DND-41 (cell line): ENCODE data around the gene RNU1-1.
"Not testable (repeated sequence)": the region's sequence is repeated elsewhere in the genome, so short reads cannot be mapped to it uniquely, and the experiment has no call there.

Experiments
- EZH2 ChIP-seq: IDR thresholded peaks from 3 replicates; pipeline ENCODE4 v1.6.1; 2012; ENCODE audit warnings: borderline replicate concordance, low read depth, mild to moderate bottlenecking, moderate library complexity, low read length, inconsistent platforms; ENCODE audit not compliant: severe bottlenecking
- TF ChIP-seq, protein P1 (sequence below): IDR thresholded peaks from 2 replicates; pipeline ENCODE4 v1.5.1; 2012; ENCODE audit warnings: borderline replicate concordance, low read length, moderate library complexity, mild to moderate bottlenecking; ENCODE audit not compliant: poor library complexity, severe bottlenecking; ENCODE audit errors: extremely low read depth

GRCh38 chr1:16521679-16522078, 7.6 kb upstream of the RNU1-1 start:
- TF ChIP-seq, protein P1, sequence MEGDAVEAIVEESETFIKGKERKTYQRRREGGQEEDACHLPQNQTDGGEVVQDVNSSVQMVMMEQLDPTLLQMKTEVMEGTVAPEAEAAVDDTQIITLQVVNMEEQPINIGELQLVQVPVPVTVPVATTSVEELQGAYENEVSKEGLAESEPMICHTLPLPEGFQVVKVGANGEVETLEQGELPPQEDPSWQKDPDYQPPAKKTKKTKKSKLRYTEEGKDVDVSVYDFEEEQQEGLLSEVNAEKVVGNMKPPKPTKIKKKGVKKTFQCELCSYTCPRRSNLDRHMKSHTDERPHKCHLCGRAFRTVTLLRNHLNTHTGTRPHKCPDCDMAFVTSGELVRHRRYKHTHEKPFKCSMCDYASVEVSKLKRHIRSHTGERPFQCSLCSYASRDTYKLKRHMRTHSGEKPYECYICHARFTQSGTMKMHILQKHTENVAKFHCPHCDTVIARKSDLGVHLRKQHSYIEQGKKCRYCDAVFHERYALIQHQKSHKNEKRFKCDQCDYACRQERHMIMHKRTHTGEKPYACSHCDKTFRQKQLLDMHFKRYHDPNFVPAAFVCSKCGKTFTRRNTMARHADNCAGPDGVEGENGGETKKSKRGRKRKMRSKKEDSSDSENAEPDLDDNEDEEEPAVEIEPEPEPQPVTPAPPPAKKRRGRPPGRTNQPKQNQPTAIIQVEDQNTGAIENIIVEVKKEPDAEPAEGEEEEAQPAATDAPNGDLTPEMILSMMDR: not testable (repeated sequence)
- not testable (repeated sequence) for TF ChIP-seq EZH2
